DMS 273 (cell line): Measurements from ENCODE around the gene CHAF1A.

Experiments
- DNase-seq: peaks from one replicate; lab custom pipeline; 2025; ENCODE audit not compliant: unreplicated experiment; lab: John Stamatoyannopoulos, UW

Gene CHAF1A, protein sequence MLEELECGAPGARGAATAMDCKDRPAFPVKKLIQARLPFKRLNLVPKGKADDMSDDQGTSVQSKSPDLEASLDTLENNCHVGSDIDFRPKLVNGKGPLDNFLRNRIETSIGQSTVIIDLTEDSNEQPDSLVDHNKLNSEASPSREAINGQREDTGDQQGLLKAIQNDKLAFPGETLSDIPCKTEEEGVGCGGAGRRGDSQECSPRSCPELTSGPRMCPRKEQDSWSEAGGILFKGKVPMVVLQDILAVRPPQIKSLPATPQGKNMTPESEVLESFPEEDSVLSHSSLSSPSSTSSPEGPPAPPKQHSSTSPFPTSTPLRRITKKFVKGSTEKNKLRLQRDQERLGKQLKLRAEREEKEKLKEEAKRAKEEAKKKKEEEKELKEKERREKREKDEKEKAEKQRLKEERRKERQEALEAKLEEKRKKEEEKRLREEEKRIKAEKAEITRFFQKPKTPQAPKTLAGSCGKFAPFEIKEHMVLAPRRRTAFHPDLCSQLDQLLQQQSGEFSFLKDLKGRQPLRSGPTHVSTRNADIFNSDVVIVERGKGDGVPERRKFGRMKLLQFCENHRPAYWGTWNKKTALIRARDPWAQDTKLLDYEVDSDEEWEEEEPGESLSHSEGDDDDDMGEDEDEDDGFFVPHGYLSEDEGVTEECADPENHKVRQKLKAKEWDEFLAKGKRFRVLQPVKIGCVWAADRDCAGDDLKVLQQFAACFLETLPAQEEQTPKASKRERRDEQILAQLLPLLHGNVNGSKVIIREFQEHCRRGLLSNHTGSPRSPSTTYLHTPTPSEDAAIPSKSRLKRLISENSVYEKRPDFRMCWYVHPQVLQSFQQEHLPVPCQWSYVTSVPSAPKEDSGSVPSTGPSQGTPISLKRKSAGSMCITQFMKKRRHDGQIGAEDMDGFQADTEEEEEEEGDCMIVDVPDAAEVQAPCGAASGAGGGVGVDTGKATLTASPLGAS

DNA sequence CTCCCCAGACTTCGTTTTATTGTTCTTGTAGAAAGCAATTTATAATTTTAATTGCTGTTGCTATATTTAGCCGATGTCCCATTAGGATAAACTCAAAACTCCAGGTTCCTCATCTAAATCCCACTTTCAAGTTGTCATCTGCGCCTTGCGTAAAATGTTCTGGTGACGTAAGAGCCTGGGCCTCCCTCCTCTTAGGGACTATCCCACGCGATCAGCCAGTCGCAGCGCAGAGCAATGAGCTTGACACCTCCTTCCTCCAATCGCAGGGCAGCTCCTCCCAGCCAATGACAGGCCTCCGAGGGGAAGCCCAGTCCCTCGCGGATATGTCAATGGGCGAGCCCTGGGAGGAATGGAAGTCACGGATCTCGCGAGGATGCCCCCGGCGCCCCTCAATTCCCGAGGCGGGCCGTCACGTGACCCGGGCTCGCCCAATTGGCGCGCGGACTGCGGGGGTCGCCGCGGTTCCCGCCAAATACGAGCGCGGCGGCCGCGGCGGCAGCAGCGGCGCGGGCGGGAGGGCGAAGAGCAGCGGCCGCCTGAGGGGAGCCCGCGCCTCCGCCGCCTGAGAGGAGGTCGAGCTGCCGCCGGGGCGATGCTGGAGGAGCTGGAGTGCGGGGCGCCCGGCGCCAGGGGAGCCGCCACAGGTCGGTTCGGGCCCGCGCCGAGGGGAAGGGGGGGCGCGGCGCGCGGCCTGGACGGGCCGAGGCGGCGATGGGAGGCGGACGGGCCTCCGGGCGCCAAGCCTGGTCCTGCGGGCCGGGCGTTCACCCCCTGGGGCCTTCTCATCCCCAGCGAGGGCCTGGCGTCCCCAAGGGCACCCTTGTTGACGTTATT, at the start of gene CHAF1A:
CHAF1A (plus strand) TSS at position 470 of the 834 bp plus-strand sequence; CDS start at position 593, 123 bp downstream.
- DNase-seq = peak; percentile 100

GRCh38 chr19:4352701-4353121, 49.7 kb upstream of the CHAF1A start:
- DNase-seq = peak; percentile 82

- no peak for DNase-seq
These were observed 48.2 kb upstream of the CHAF1A start for GRCh38 chr19:4354282-4354681.

GRCh38 chr19:4354897-4355296, 47.5 kb upstream of the CHAF1A start:
- DNase-seq = no peak

GRCh38 chr19:4357095-4357797, 45.2 kb upstream of the CHAF1A start:
- DNase-seq = peak; percentile 77

GRCh38 chr19:4357921-4358326, 44.5 kb upstream of the CHAF1A start:
- no peak for DNase-seq

DNA sequence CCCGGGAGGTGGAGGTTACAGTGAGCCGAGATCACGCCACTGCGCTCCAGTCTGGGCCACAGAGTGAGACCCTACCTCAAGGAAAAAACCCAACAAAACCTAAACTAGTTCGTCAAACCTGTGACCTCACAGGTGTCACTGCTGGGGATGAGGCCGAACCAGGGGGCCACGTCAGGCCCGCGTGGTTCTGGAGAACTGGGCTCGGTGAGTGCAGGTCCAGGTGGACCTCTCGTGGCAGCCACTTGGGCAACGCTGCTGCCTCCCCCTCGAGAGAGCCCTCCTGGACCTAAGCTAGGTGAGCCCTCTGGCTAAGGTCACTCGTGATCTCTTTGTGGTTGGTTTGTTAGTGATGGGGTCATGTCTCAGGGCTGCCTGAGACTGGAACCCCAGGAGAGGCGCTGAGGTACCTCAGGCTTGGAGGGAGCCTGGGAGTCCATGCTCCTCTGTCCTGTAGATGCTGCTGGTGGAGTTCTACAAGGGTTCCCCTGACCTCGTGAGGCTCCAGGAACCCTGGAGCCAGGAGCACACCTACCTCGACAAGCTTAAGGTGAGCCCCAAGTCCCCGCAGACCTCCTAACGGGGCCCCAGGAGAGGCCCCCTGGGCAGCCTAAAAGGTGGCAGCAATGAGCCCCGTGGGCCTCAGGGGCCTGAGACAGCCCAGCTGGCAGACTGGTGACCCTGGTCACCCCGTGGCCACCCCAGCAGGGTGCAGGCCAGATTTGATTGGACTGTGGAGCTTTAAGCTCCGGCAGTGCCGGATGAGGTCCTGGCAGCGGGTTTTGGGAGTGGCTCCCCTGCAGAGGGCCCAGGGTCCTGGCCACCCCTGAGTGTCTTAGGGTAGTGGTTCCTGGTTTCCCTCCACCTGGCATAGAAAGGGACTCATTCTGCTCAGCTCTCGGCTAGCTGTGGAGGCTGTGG, 43.5 kb upstream of the CHAF1A start:
- DNase-seq = no peak

GRCh38 chr19:4359627-4360000, 42.8 kb upstream of the CHAF1A start:
- DNase-seq = no peak

- DNase-seq = no peak
These were observed 42.3 kb upstream of the CHAF1A start for GRCh38 chr19:4360081-4360569.

- DNase-seq = peak; percentile 67
These were observed 41.7 kb upstream of the CHAF1A start for GRCh38 chr19:4360641-4361151.

DNA sequence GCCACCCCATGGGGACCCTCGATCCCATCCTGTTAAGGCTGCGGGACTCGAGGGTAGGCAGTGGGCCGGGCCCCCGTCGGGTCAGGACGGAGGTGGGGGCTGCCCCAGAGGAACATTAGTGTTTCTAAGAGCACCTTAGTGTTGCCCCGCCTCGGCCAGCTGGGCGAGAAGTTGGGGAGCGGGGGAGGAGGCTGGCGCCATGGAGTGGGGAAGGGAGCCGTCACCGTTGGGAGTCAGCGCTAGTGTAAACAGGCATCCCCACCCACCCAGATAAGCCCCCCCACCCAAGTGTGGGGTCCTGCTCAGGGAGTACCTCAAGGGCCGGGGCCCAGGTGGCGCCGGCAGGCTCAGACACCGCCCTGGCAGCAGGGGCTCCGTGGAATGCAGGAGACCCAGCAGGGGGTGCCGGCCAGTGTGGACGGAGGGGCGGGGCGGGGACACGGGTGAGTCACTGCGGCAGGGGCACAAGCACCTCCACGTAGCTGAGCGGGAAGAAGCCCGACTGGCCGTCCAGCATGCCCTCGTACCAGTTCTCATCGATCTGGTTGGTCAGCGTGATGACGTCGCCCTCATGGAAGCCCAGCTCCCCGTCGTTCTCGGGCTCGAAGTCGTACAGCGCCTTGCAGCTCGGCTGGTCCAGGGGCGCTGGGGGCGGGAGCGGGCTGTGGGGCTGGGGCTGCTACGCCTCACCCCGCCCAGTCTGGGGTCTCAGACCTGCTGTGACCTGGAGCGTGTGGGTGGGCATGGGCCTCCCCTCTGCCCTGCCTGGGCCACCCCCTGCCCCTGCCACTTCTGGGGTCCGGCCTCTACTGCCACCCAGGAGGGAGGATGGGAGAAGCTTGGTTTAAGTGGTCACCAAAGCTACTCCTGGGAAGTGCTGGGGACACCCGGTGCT, 41.0 kb upstream of the CHAF1A start:
- DNase-seq = no peak

DNA sequence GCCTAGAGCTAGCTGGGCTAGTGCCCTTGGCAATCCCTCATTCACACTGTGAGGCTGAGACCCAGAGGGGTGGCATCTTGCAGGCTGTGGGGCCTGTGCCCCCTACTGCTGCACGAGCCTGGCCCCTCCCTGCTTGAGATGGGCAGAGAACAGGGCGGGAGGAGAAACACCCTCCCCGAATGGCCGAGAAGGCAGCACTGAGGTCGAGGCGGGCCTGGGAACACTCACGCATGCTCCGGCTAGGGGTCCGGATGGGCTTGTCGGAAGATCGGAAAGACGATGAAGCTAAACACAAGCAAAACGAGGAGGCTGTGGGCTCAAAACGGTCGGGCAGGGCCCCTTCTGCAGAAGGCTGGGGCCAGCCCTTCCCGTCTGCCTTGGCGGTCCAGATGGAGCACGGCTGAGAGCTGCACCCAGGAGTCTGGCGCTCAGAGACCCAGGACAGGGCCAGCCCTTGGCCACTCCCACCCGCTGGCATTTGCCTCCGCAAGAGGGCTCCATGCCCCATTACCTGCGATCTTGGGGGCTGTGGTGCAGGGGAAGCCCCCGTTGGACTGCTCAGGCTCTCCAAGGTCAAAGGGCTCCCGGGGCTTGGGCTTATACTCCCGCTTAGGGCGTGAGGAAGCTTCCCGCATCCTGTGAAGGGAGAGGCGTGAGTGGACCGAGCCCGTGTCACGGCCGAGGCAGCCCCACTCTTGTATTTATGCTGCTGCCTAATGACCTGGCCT, 40.2 kb upstream of the CHAF1A start:
- peak; percentile 44 for DNase-seq

DNA sequence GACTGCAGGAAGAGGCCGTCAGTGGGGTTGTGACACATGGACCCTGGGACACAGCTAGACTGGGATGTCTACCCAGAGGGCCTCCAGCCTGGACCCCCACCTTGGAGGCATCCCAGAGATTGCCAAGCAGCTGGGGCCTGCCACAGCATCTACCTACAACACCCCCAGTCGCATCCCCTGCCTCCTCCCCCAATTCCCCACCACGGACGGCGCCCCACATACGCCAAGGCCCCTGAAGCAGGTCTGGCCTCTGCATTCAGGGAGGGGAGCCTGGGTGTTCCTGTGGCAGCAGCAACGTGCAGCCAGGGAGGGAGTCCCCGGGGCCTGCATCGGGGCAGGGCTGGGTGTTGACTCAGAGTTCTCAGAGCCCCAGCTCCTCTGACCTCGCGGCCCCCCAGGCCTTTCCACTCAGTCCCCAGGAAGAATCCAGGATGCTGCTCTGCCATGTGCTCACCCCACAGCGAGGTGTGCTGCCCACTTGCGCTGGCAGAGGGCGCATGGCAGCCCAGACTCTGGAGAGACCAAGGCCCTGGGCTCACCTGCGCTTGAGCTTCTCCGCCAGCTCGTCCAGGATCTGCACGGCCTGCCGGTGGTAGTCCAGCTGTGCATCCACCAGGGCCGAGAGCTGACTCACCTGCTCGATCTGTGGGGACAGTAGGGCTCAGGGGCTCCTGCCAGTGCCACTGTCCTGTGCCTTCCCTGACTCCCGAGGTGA, 39.5 kb upstream of the CHAF1A start:
- peak; percentile 60 for DNase-seq

GRCh38 chr19:4363571-4364304, 38.7 kb upstream of the CHAF1A start:
- no peak for DNase-seq

DNA sequence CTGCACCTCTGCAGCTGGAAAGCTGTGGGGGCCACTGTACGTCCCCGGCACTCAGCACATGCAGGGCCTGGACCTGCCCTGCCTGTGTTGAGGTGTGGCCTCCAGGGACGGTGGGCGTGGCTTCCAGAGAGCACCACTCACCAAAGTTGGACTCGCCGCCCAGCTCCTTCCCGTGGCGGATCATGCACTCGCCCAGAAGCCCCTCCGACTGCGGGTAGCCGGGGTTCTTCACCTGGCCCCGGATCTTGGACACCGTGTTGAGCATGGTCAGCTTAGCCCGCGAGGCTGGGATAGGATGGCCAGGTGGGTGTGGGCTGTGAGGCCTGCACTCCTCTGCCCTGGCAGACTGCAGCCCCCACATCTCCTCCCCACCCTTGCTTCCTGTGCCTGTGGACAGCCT, 37.1 kb upstream of the CHAF1A start:
- no peak for DNase-seq
